Measurements from ENCODE around the gene FGD4.

- TF ChIP-seq CTCF (IDR thresholded peaks at IDR 0.05): no peak
- TF ChIP-seq POLR2A (IDR thresholded peaks at IDR 0.05): no peak
These were observed 1.5 kb downstream of the FGD4 start for GRCh38 chr12:32400866-32401265.
